PC-9 (cell line): ENCODE measurements around the gene NPW.

Experiments
- EZH2 ChIP-seq: fragments of 200-600 bp; sonication (generic); IDR thresholded peaks from 2 replicates; pipeline ENCODE4 v1.8.0; 2017; ENCODE audit warnings: antibody characterized with exemption, low read depth
- TF ChIP-seq, protein P1 (sequence below): fragments of 200-600 bp; sonication (generic); conservative IDR thresholded peaks from 2 replicates; pipeline ENCODE4 v1.6.1; 2017; ENCODE audit warnings: mixed run types, antibody characterized with exemption, mild to moderate bottlenecking, moderate library complexity

DNA sequence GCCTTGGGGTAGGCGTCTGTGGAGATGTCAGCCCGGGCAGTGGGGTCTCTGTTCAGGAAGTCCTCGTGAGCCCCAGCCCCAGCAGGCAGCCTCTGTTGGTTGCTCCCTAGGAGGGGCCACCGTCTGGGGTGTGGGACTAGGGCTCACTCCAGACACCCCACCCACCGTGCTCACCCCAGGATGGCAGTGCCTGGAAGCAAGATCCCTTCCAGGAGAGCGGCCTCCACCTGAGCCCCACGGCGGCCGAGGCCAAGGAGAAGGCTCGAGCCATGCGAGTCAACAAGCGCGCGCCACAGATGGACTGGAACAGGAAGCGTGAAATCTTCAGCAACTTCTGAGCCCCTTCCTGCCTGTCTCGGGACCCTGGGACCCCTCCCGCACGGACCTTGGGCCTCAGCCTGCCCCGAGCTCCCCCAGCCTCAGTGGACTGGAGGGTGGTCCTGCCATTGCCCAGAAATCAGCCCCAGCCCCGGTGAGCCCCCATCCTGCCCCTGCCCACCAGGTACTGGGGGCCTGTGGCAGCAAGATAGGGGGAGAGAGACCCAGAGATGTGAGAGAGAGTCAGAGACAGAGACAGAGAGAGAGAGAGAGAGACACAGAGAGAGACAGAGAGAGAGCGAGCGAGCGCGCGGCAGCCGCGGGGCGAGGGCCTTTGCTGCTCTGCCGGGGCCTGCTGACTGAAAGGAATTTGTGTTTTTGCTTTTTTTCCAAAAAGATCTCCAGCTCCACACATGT is 18.2 kb downstream of the NPW start:
- TF ChIP-seq, protein P1, sequence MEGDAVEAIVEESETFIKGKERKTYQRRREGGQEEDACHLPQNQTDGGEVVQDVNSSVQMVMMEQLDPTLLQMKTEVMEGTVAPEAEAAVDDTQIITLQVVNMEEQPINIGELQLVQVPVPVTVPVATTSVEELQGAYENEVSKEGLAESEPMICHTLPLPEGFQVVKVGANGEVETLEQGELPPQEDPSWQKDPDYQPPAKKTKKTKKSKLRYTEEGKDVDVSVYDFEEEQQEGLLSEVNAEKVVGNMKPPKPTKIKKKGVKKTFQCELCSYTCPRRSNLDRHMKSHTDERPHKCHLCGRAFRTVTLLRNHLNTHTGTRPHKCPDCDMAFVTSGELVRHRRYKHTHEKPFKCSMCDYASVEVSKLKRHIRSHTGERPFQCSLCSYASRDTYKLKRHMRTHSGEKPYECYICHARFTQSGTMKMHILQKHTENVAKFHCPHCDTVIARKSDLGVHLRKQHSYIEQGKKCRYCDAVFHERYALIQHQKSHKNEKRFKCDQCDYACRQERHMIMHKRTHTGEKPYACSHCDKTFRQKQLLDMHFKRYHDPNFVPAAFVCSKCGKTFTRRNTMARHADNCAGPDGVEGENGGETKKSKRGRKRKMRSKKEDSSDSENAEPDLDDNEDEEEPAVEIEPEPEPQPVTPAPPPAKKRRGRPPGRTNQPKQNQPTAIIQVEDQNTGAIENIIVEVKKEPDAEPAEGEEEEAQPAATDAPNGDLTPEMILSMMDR: no peak
- TF ChIP-seq EZH2: no peak
